Pancreas (tissue), 10 donors: ENCODE data around the gene THAP12. TPM values are rescaled to one million over a fixed set of nuclear protein-coding genes. Genes with fewer than 3 reads are reported as not detected.

Experiments
- ATAC-seq, 4 donors: fragments of 200-7000 bp; cut with Tn5 transposase; one replicate each; pipeline versions ENCODE4 v1.8.0 to v1.9.1; 2020; ENCODE audit warnings: mild to moderate bottlenecking in 4 of 4, moderate library complexity in 4 of 4
- DNase-seq, 6 donors: peaks; one replicate each; pipeline ENCODE4 v3.0.0-alpha.2; 2020
- FAIRE-seq: peaks from 2 replicates; lab custom pipeline; 2012; peaks lifted over from hg19 to GRCh38; lab: Jason Lieb, UNC
- H3K27ac ChIP-seq, 4 donors: fragments of 200-600 bp; sonication (generic); 1 replicate in 3 of 4; 2 replicates in 1 of 4; pipeline versions ENCODE4 v1.5.0 to v1.8.0; 2020
- H3K27me3 ChIP-seq, 4 donors: fragments of 200-600 bp; one replicate each; pipeline ENCODE4 v1.8.0; 2021
- H3K36me3 ChIP-seq, 3 donors: fragments of 200-600 bp; sonication (generic) in 1 of 3; one replicate each; pipeline versions ENCODE4 v1.5.0 to v1.8.0; 2020 to 2021
- H3K4me1 ChIP-seq, 3 donors: fragments of 200-600 bp; one replicate each; pipeline ENCODE4 v1.8.0; 2021
- H3K4me3 ChIP-seq, 4 donors: fragments of 200-600 bp; sonication (generic) in 2 of 4; one replicate each; pipeline versions ENCODE4 v1.5.0 to v1.8.0; 2020 to 2021
- H3K9me3 ChIP-seq, 4 donors: fragments of 200-600 bp; one replicate each; pipeline ENCODE4 v1.8.0; 2021
- WGBS, 2 donors: extraction: QIAGEN DNeasy Blood & Tissue Kit; methylation state at CpG; one replicate each; pipeline ENCODE4 v1.1.7; 2013; 5-methylcytosine and 5-hydroxymethylcytosine counted together
- intact Hi-C, 3 donors: fragments of 100-400 bp; cut with DNase I; formaldehyde crosslinking; loops; one replicate each; pipeline versions ENCODE4 v1.11.1 to v1.14.2; 2022
- polyA plus RNA-seq, 2 donors: library from polyadenylated mRNA; stranded (reverse); fragments of 200-250 nt; gene quantifications; one replicate each; pipeline ENCODE4 v1.2.3, GENCODE V29; 2013
- total RNA-seq, 6 donors: library from RNA; stranded (reverse); fragmentation: NEBNext Ultra II Directional in 4 of 6; extraction: Animal tissue kit (Norgen Biotek cat#: 25700) in 4 of 6; gene quantifications; one replicate each; pipeline versions ENCODE4 v1.2.1 to v1.2.4, GENCODE V29; 2021 to 2023
- TF ChIP-seq, protein P1 (sequence below), 4 donors: fragments of 200-600 bp; sonication (generic) in 3 of 4; IDR thresholded peaks; one replicate each; pipeline versions ENCODE4 v1.5.0 to v1.8.0; 2021; ENCODE audit warnings: antibody characterized with exemption in 4 of 4
- donor health status: healthy with polysubstance abuse.
- donor health status: DM: no; HTN: no; CAD: no; lungs with moderate emphysema.
- donor health status: DM: no; HTN: no; CAD: no.
- donor health status: control.
- donor health status: control.
- donor health status: Bipolar disorder and iron deficiency.
- donor health status: DM: yes; HTN: yes; CAD: no.
- donor health status: DM: no; HTN: no; CAD: no.
- donor health status: DM: no; HTN: no; CAD: no.
- donor health status: DM: yes; HTN: yes; CAD: no.

THAP12 gene
- total and polyA plus RNA-seq, 8 donors = 19.4 to 41.7 (median 28.2) TPM

DNA sequence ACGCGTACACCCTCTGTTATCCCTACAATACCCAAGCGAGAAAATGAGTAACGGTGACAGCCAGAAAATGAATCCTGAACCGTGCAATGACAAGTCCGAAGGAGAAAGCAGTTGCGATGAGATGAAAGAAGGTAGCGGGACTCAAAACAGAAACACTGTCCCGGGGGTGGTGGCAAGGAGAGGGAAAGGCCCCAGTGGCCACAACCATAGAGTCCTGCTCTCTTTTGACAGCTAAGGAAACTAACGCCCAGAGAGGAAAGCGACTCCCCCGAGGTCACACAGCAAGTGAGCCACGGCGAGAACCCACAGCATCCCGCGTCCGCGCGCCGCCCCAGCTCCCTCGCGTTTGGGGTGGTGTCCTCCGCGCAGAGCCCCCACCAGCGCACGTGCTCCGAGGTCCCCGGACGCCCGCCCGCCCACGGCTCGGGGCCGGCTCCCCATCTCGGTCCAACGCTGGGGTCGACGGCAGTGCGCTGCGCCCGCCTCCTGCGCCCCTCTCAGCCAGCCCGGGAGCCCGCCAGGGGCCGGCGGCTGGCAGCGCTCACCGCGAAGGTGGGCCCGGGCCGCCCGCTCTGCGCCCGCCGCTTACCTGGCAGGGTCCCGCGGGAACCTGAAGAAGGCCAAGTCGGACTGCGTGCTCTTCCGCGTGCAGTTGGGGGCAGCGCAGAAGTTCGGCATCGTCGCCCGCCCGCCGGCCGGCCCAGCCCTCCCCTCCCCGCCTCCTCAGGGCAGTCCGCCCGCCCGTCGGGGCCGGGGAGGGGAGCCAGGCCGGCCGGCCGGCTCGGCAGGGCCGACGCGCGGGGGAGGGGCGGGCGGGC lies 564 bp downstream of the THAP12 start:
- 0% methylated on average over 58 to 85 of the region's 85 CpGs for WGBS, 2 donors
- TF ChIP-seq, protein P1, sequence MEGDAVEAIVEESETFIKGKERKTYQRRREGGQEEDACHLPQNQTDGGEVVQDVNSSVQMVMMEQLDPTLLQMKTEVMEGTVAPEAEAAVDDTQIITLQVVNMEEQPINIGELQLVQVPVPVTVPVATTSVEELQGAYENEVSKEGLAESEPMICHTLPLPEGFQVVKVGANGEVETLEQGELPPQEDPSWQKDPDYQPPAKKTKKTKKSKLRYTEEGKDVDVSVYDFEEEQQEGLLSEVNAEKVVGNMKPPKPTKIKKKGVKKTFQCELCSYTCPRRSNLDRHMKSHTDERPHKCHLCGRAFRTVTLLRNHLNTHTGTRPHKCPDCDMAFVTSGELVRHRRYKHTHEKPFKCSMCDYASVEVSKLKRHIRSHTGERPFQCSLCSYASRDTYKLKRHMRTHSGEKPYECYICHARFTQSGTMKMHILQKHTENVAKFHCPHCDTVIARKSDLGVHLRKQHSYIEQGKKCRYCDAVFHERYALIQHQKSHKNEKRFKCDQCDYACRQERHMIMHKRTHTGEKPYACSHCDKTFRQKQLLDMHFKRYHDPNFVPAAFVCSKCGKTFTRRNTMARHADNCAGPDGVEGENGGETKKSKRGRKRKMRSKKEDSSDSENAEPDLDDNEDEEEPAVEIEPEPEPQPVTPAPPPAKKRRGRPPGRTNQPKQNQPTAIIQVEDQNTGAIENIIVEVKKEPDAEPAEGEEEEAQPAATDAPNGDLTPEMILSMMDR (IDR thresholded peaks at IDR 0.05) = no peak
- intact Hi-C loops = no loop called here
- H3K9me3 ChIP-seq = no peaks in the 10 kb centered on the region
- peak overlapping the region; percentile 92 to 97 (median 94) for H3K4me3 ChIP-seq
- FAIRE-seq (no peak), DNase-seq (peak in 3 of 6 donors; percentile 40 to 79 (median 57)), ATAC-seq (peak in 3 of 4 donors; percentile 0 to 1 (median 0))
- no peaks in the 10 kb centered on the region for H3K27me3 ChIP-seq
- H3K27ac ChIP-seq = peak overlapping the region; percentile 77 to 90 (median 87)
- H3K4me1 ChIP-seq = peaks cover 6 to 62% (median 49%) of the 10 kb centered on the region in 3 donors
- no peaks in the 10 kb centered on the region for H3K36me3 ChIP-seq

- Histone ChIP-seq H3K4me3 (peak overlapping the region; percentile 92 to 97 (median 94)), H3K4me1 (peaks cover 11 to 61% (median 47%) of the 10 kb centered on the region in 3 donors), H3K27ac (peak overlapping the region; percentile 77 to 90 (median 87)), H3K36me3 (no peaks in the 10 kb centered on the region), H3K9me3 (no peaks in the 10 kb centered on the region), H3K27me3 (no peaks in the 10 kb centered on the region)
- WGBS, 2 donors = 3 to 5% methylated on average over 6 of the region's 6 CpGs
- TF ChIP-seq, protein P1 (IDR thresholded peaks at IDR 0.05) = no peak
- DNase-seq (no peak), ATAC-seq (no peak), FAIRE-seq (no peak)
- intact Hi-C loops = no loop called here
These were observed 1.1 kb downstream of the THAP12 start for GRCh38 chr11:76379807-76380158.

DNA sequence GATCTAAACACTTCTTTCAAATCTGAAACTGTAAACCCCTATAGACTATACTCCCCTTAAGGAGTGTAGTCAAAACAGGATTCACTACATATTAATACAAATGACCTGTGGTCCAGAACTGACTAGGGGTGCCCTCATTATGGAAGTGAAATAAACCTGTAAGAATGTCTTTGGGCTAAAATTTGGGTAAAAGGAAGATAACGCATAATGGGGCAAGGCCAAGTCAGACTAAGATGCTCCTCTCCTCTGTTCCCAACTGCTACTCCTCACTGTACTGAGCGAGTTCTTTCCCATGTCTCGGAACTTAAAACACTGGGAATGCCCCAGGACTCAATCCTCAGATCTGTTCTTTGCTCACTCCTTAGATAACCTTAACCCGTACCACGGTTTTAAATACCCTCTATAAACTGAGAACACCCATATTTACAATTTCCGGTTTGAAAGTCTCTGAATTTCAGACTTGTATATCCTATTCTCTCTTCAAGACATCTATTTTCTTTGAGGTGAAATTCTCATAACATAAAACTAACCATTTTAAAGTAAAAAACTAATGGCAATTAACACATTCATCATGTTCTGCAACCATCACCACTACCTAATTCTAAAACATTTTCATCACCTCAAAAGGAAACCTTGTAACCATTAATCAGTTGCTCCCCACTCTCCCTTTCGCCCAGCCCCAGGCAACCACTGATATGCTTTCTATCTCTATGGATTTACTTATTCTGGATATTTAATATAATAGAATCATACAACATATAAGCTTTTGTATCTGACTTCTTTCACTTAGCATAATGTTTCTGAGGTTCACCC lies 4.0 kb downstream of the THAP12 start:
- H3K27ac ChIP-seq = peak overlapping the region in 2 of 4 donors; percentile 51 to 64
- no peaks in the 10 kb centered on the region for H3K9me3 ChIP-seq
- ATAC-seq (no peak), DNase-seq (no peak), FAIRE-seq (no peak)
- H3K27me3 ChIP-seq = no peaks in the 10 kb centered on the region
- H3K36me3 ChIP-seq = no peaks in the 10 kb centered on the region
- no peak overlapping the region for H3K4me3 ChIP-seq
- 47 to 52% methylated on average over 7 of the region's 7 CpGs for WGBS, 2 donors
- TF ChIP-seq, protein P1 (IDR thresholded peaks at IDR 0.05) = no peak
- H3K4me1 ChIP-seq = peaks cover 21 to 59% (median 34%) of the 10 kb centered on the region in 3 donors
- intact Hi-C loops = no loop called here

- peak; percentile 50 to 62 (median 56) for ATAC-seq
- intact Hi-C loops = no loop called here
- no peak for DNase-seq
- Histone ChIP-seq H3K27me3 (no peaks in the 10 kb centered on the region), H3K9me3 (no peaks in the 10 kb centered on the region), H3K4me1 (peaks cover 42 to 82% (median 46%) of the 10 kb centered on the region in 3 donors), H3K27ac (peak overlapping the region in 2 of 4 donors; percentile 79 to 85), H3K4me3 (no peak overlapping the region), H3K36me3 (no peaks in the 10 kb centered on the region)
- FAIRE-seq = no peak
- TF ChIP-seq, protein P1 (IDR thresholded peaks at IDR 0.05) = no peak
- WGBS, 2 donors = 28 to 30% methylated on average over 3 of the region's 3 CpGs
These were observed 9.8 kb downstream of the THAP12 start for GRCh38 chr11:76371170-76371569.
